Astrocyte of the hippocampus (primary cell): ENCODE data around the gene GPR108.

ENCODE experiments used
- DNase-seq: peaks from one replicate; pipeline ENCODE4 v3.0.0; 2011; ENCODE audit warnings: low read depth, low spot score

GPR108 gene

DNA sequence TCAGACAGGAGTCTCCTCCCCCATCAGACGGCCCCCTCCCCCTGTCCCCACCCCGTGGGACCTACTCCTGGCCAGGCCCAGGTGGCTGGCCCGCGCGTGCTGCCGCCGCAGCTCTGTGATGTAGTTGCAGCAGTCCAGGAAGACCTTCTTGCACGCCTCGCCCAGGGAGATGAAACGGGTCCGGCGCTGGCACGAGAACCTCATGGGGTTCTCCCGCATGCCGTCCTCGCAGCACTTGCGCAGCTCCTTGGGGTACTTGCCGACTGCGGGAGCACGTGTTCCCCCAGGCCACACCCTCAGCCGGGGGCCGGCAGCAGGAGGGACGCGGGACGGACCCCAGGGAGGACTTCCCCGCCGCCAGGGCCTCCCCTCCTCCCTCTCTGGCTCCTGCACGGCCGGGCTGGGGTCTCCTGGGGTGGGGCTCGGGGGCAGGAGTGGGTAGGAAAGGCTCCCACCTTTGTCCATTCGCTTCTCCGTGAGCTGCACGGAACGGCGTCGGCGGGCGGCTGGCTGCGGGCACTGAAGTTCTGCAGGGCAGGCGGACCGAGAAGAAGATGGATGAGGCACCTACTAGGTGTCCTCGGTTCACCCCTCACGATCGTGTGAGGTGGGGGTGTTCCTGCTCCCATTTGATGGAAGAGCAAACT, 30.2 kb downstream of the GPR108 start:
- no peak for DNase-seq

- no peak for DNase-seq
Observed at GRCh38 chr19:6706633-6706958, 30.8 kb downstream of the GPR108 start.

- DNase-seq, result no peak
Observed at GRCh38 chr19:6705931-6706632, 31.3 kb downstream of the GPR108 start.

DNA sequence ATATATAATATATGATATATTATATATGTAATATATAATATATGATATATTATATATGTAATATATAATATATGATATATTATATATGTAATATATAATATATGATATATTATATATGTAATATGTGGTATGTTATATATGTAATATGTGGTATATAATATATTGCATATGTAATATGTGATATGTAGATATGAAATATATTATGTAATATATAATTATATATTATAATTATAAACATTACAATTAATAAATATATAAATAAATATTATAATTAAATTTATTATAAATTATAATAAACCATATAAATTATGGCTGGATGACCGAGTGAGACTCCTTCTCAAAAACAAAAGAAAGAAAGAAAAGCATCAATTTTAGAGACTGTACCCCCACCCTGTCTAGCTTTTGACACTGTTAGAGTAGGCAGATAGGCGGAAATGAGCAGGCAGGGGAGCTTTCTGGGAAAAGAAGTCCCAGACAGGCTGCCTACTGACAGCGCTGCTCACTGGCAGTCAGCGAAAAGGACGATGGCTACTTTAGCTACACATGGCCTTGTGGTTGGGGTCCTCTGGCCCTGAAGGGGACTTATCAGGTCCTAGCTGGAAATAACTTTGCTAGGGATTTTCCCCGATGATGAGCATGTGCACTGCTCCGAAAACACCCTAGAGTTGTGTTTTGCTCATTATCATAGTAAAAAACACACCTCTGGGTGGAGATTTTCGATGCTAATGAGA, 36.6 kb downstream of the GPR108 start:
- no peak for DNase-seq

- no peak for DNase-seq
Observed at GRCh38 chr19:6699935-6700334, 37.4 kb downstream of the GPR108 start.

DNA sequence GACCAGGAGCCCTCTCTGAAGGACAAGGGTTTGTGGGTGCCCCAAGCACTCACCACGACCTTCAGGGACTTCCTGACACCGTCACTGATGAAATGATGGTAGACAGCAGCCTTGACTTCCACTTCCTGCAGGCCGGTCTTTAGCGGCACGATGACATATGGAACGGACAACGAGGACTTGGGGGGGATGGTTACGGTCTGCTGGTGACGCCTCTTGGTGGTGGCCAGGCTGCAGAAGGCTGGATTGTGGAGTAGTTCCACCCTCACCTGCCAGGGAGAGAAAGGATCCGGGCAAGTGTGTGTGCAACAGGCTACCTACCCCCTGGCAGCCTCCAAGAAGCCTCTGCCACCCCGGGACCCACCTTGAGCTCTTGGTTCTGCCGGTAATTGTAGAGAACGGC, 40.1 kb downstream of the GPR108 start:
- no peak for DNase-seq

- DNase-seq, result no peak
Observed at GRCh38 chr19:6696239-6696820, 41.0 kb downstream of the GPR108 start.

DNA sequence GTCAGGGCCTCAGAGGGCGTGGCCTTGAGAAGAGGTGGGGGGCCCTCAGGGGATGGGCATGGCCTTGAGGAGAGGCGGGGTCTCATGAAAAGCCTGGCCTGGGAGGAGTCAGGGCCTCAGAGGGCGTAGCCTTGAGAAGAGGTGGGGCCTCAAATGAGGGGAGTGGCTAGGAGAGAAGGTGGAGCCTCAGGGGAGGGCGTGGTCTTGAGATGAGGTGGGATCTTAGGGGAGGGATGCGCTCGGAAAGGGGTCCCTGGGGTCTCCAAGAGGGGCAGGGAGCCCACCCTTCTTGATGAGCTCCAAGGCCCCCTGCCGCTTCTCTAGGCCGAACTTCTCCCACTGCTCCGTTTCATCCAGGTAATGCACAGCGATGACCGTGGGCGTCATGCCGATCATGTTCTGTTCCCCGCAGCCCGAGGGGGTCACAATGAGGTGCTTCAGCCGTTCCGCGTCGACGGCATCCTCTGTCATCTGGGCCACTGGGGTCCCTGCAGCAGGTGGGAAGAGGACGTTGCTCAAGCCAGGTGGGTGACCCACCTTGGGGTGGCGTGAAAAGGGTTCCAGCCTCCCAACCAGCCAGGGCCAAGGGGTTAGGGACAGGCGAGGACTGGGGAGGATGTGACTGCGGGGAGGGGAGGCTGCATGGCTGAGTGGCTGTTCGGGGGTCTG, 43.1 kb downstream of the GPR108 start:
- DNase-seq, result no peak

DNA sequence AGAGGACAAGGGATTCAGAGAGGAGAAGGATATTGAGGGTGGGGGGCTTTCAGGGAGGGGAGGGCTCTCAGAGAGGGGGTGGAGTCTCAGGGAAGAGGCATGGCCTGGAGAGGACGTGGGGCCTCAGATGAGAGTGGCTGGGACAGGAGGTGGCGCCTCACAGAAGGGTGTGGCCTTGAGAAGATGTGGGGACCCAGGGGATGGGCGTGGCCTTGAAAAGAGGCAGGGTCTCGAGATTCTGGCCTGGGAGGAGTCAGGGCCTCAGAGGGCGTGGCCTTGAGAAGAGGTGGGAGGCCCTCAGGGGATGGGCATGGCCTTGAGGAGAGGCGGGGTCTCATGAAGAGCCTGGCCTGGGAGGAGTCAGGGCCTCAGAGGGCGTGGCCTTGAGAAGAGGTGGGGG, 43.7 kb downstream of the GPR108 start:
- no peak for DNase-seq

DNA sequence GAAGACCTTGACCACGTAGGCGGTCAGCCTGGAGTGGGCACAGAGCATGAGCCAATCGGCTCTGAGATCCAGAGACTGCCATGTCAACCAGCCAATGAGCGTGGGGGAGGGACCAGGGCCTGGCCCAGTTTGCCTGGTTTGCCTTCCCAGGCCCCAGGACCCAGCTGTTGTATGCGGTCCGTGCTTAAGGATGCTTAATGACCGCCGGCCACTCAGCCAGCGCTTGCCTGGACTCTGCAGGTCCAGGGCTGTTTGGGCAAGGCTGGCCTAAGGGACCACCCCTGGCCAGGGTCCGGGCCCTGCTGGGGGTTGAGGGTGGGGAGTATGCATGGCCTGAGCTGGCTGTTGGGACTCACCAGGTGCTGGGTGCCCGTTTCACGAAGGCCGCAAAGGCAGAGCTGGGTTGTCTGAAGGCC, 44.3 kb downstream of the GPR108 start:
- no peak for DNase-seq

DNA sequence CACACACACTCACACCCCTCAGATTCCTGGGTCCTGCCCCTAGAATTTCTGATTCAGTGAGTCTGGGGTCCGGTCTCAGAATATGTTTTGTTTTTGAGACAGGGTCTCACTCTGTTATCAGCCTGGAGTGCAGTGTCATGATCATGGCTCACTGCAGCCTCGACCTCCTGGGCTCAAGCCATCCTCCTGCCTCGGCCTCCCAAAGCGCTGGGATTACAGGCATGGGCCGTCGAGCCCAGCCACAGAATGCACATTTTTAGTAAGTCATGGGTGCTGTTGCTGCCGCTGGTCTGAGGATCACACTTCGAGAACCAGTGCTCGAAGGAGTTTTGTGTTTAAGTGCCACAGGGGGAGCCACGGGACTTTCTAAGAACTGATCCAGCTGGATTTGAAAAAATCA, 45.4 kb downstream of the GPR108 start:
- DNase-seq, result no peak

DNA sequence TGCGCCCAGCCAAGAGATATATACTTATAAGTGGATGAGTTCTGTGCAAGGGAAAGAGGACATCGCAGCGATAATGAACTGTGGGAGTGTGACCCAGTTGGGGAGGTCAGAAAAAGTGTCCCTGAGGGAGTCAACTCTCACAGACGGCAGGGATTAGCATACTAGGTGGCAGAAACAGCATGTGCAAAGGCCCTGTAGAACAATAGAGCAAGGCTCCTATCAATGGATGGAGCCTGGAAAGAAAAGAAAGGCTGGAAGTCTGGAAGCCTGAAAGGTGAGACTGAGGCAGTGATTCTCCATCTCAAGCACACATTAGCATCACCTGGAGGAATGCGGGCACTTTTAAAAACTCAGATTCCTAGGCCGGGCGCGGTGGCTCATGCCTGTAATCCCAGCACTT, 46.0 kb downstream of the GPR108 start:
- DNase-seq, result no peak

- DNase-seq, result no peak
Observed at GRCh38 chr19:6690160-6690885, 47.1 kb downstream of the GPR108 start.

DNA sequence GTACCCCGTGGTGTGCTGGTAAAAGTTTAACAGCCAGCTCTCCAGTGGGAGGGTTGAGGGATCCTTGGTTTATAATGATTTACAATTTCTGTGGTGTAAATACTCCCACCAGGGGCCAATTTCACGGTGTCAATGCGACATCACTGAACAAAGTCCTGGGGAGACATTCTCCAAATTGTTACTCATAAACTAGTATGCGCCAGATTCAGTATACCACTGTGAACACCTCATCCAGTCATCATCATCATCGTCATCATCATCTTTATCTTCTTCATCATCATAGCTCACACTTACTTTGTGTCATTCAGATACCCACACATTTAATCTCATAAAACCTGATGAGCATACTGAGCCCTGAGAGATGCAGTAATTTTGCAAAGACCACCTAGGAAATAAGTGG, 50.3 kb downstream of the GPR108 start:
- DNase-seq, result no peak

- DNase-seq, result no peak
Observed at GRCh38 chr19:6686628-6686975, 50.8 kb downstream of the GPR108 start.

GRCh38 chr19:6685962-6686627, 51.3 kb downstream of the GPR108 start:
- DNase-seq, result no peak

DNA sequence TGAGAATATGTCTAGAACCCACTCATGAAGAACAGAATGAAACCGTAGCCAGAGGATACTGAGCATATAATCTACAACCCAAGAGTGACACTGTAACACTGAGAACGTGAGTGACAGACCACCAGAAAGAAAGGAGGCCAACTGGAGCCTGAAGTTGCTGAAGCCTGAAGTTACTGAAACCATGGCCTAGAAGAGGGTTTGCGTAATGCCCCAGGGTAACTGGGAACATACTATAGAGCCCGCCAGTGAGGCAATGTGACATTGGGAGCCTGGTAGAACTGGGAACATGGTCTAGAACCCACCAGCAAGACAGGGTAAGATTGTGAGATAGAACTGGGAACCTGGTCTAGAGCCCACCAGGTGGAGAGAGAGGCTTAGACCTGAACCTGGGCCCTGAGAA, 51.9 kb downstream of the GPR108 start:
- no peak for DNase-seq

- no peak for DNase-seq
Observed at GRCh38 chr19:6683971-6684370, 53.4 kb downstream of the GPR108 start.

DNA sequence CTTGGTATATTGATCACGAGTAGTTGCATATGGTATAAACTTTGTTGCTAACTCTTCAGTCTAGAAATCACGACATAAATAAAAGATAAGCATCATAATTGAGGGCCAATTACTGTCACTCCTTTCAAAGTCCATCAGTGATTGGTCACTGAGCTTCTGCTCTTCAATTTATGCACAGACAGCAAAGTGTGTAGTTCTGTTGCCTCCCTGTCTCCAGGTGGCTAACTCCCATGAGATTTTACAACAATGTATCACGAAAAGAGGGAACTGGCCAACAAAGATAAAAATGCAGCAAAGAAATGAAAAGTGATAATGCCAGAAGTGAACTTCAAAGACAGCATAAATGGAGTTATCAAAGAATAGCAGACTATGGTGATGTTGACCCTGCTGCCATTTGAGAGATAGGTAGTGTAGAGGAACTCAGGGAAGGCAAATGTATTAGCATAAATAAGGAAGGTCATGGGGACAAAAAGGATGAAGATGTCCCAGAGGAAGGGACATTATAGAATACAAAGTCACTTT, 54.7 kb downstream of the GPR108 start:
- DNase-seq, result no peak

GRCh38 chr19:6680141-6680540, 57.2 kb downstream of the GPR108 start:
- no peak for DNase-seq
